Activated naive CD4-positive, alpha-beta T cell treated with anti-CD3 and anti-CD28 coated beads, Interleukin-2, amount 50 U/mL, for 16 hours (primary cell): ENCODE measurements around the gene SCYL2.
"Not testable (repeated sequence)": the region's sequence is repeated elsewhere in the genome, so short reads cannot be mapped to it uniquely, and the experiment has no call there.

Source experiments
- DNase-seq: peaks from one replicate; pipeline ENCODE4 v3.0.0-alpha.2; 2020

The SCYL2 gene

GRCh38 chr12:100266835-100267602, at the start of gene SCYL2, which contains the start of gene DEPDC4:
SCYL2 (plus strand) TSS chr12:100267177; CDS start chr12:100282971, 15,794 bp downstream.
DEPDC4 (minus strand) TSS chr12:100267079; CDS start chr12:100267076, 3 bp downstream.
- peak; percentile 85 for DNase-seq

GRCh38 chr12:100219328-100220109, 47.5 kb upstream of the SCYL2 start:
- DNase-seq, result no peak

GRCh38 chr12:100221523-100221922, 45.5 kb upstream of the SCYL2 start:
- DNase-seq, result no peak

- DNase-seq, result not testable (repeated sequence)
Observed at GRCh38 chr12:100222173-100222572, 44.8 kb upstream of the SCYL2 start.

- DNase-seq, result no peak
Observed at GRCh38 chr12:100225491-100225890, 41.5 kb upstream of the SCYL2 start.

GRCh38 chr12:100229036-100229635, 37.8 kb upstream of the SCYL2 start:
- DNase-seq, result no peak

GRCh38 chr12:100229876-100230275, 37.1 kb upstream of the SCYL2 start:
- DNase-seq, result no peak

- DNase-seq, result not testable (repeated sequence)
Observed at GRCh38 chr12:100231873-100232272, 35.1 kb upstream of the SCYL2 start.

GRCh38 chr12:100234166-100234565, 32.8 kb upstream of the SCYL2 start:
- no peak for DNase-seq

- no peak for DNase-seq
Observed at GRCh38 chr12:100234591-100235304, 32.2 kb upstream of the SCYL2 start.

GRCh38 chr12:100238801-100239200, 28.2 kb upstream of the SCYL2 start:
- no peak for DNase-seq

GRCh38 chr12:100239589-100239988, 27.4 kb upstream of the SCYL2 start:
- no peak for DNase-seq

- no peak for DNase-seq
Observed at GRCh38 chr12:100243137-100243536, 23.8 kb upstream of the SCYL2 start.

- DNase-seq, result no peak
Observed at GRCh38 chr12:100247765-100248164, 19.2 kb upstream of the SCYL2 start.

- DNase-seq, result no peak
Observed at GRCh38 chr12:100248886-100249285, 18.1 kb upstream of the SCYL2 start.

GRCh38 chr12:100249941-100250340, 17.0 kb upstream of the SCYL2 start:
- no peak for DNase-seq

- DNase-seq, result no peak
Observed at GRCh38 chr12:100251917-100252316, 15.1 kb upstream of the SCYL2 start.

- no peak for DNase-seq
Observed at GRCh38 chr12:100253437-100253836, 13.5 kb upstream of the SCYL2 start.

- DNase-seq, result no peak
Observed at GRCh38 chr12:100254876-100255275, 12.1 kb upstream of the SCYL2 start.

GRCh38 chr12:100258127-100258526, 8.8 kb upstream of the SCYL2 start:
- DNase-seq, result no peak

- DNase-seq, result no peak
Observed at GRCh38 chr12:100263131-100263530, 3.8 kb upstream of the SCYL2 start.

GRCh38 chr12:100265107-100265506, 1.9 kb upstream of the SCYL2 start:
- DNase-seq, result not testable (repeated sequence)
